Colonic mucosa (tissue), 4 donors: ENCODE data around the gene JMJD1C. TPM values are rescaled to one million over a fixed set of nuclear protein-coding genes. Genes with fewer than 3 reads are reported as not detected.

ENCODE experiments used
- DNase-seq: peaks from one replicate; pipeline ENCODE4 v3.0.0-alpha.2; 2020
- H3K27ac ChIP-seq: fragments of 200-600 bp; one replicate; pipeline ENCODE4 v1.8.0; 2021
- H3K27me3 ChIP-seq: fragments of 200-600 bp; one replicate; pipeline ENCODE4 v1.8.0; 2021
- H3K36me3 ChIP-seq: fragments of 200-600 bp; one replicate; pipeline ENCODE4 v1.8.0; 2021
- H3K4me1 ChIP-seq: fragments of 200-600 bp; one replicate; pipeline ENCODE4 v1.8.0; 2021; ENCODE audit warnings: mild to moderate bottlenecking
- H3K4me3 ChIP-seq: fragments of 200-600 bp; one replicate; pipeline ENCODE4 v1.8.0; 2021
- H3K9ac ChIP-seq, 2 donors: one replicate each; pipeline ENCODE4 v1.7.0; 2013; ENCODE audit warnings: control low read depth in 2 of 2, low read depth in 2 of 2, low read length in 2 of 2
- H3K9me3 ChIP-seq: fragments of 200-600 bp; one replicate; pipeline ENCODE4 v1.8.0; 2021
- CTCF ChIP-seq: fragments of 200-600 bp; IDR thresholded peaks from one replicate; pipeline ENCODE4 v1.8.0; 2022; ENCODE audit warnings: antibody characterized with exemption, mild to moderate bottlenecking
- intact Hi-C: fragments of 100-400 bp; cut with DNase I; formaldehyde crosslinking; loops from one replicate; pipeline ENCODE4 v1.14.1; 2022
- total RNA-seq, 2 donors: library from RNA; stranded (reverse); fragmentation: NEBNext Ultra II Directional in 1 of 2; extraction: Animal tissue kit (Norgen Biotek cat#: 25700) in 1 of 2; gene quantifications; one replicate each; pipeline ENCODE4 v1.2.1, GENCODE V29; 2021
- donor health status: healthy.
- donor health status: DM: no; HTN: no; CAD: no.
- donor health status: DM: no; HTN: no; CAD: no.

Gene JMJD1C
- total RNA-seq, 2 donors from 2014 or later = 37.7 to 72.2 TPM

- peak overlapping the region; percentile 92 for H3K27ac ChIP-seq
- no peak for DNase-seq
- peak overlapping the region; percentile 28 to 91 for H3K9ac ChIP-seq
- no peaks in the 10 kb centered on the region for H3K9me3 ChIP-seq
- peak overlapping the region; percentile 48 for H3K4me3 ChIP-seq
- peaks cover 4% of the 10 kb centered on the region for H3K4me1 ChIP-seq
- intact Hi-C loops = no loop called here
- no peak for TF ChIP-seq CTCF
- no peaks in the 10 kb centered on the region for H3K36me3 ChIP-seq
- no peaks in the 10 kb centered on the region for H3K27me3 ChIP-seq
Measured at GRCh38 chr10:63266391-63267316, 199.1 kb downstream of the JMJD1C start.

GRCh38 chr10:63265683-63266235, 200.0 kb downstream of the JMJD1C start:
- Histone ChIP-seq H3K4me3 (peak overlapping the region; percentile 48), H3K4me1 (peaks cover 13% of the 10 kb centered on the region), H3K9ac (peak overlapping the region in 1 of 2 donors; percentile 91), H3K9me3 (no peaks in the 10 kb centered on the region), H3K36me3 (no peaks in the 10 kb centered on the region), H3K27me3 (no peaks in the 10 kb centered on the region), H3K27ac (peak overlapping the region; percentile 92)
- no peak for DNase-seq
- TF ChIP-seq CTCF = no peak
- intact Hi-C loops = no loop called here

GRCh38 chr10:63265222-63265617, 200.6 kb downstream of the JMJD1C start:
- Histone ChIP-seq H3K9ac (peak overlapping the region in 1 of 2 donors; percentile 35), H3K27ac (peak overlapping the region; percentile 92), H3K4me3 (peak overlapping the region; percentile 48), H3K36me3 (no peaks in the 10 kb centered on the region), H3K4me1 (peaks cover 14% of the 10 kb centered on the region), H3K9me3 (no peaks in the 10 kb centered on the region), H3K27me3 (no peaks in the 10 kb centered on the region)
- DNase-seq = peak; percentile 54
- intact Hi-C loops = no loop called here
- no peak for TF ChIP-seq CTCF

- no peak for DNase-seq
- peaks cover 14% of the 10 kb centered on the region for H3K4me1 ChIP-seq
- peak overlapping the region in 1 of 2 donors; percentile 35 for H3K9ac ChIP-seq
- peak overlapping the region; percentile 48 for H3K4me3 ChIP-seq
- H3K36me3 ChIP-seq = no peaks in the 10 kb centered on the region
- intact Hi-C loops = no loop called here
- H3K27ac ChIP-seq = peak overlapping the region; percentile 92
- H3K9me3 ChIP-seq = no peaks in the 10 kb centered on the region
- TF ChIP-seq CTCF = no peak
- no peaks in the 10 kb centered on the region for H3K27me3 ChIP-seq
Measured at GRCh38 chr10:63264617-63265221, 201.1 kb downstream of the JMJD1C start.

GRCh38 chr10:63262430-63263073, 203.2 kb downstream of the JMJD1C start:
- DNase-seq = no peak
- TF ChIP-seq CTCF = no peak
- Histone ChIP-seq H3K9ac (no peak overlapping the region), H3K27me3 (no peaks in the 10 kb centered on the region), H3K27ac (no peak overlapping the region), H3K4me1 (peaks cover 23% of the 10 kb centered on the region), H3K36me3 (no peaks in the 10 kb centered on the region), H3K9me3 (no peaks in the 10 kb centered on the region), H3K4me3 (no peak overlapping the region)
- intact Hi-C loops = no loop called here
